ENCODE results near the gene ATG9B.
A peak's percentile ranks its signal among the peaks of the same experiment; 100 is the strongest.
"Not testable (repeated sequence)": the region's sequence is repeated elsewhere in the genome, so short reads cannot be mapped to it uniquely, and the experiment has no call there.

The ATG9B gene

GRCh38 chr7:151028131-151028947 is 4.0 kb upstream of the ATG9B start, which contains the start of gene ABCB8:
TSS of gene ABCB8 (plus strand) at chr7:151028450. CDS start at chr7:151028516, 66 bp downstream.
- TF ChIP-seq CTCF (IDR thresholded peaks at IDR 0.05; ENCODE audit: low read depth, low read length), result peak; percentile 28
- DNase-seq (ENCODE audit: low read depth in 2 of 2), result peak; percentile 100
- peak within 1 kb of the TSS; percentile 69 to 92 for H3K4me3 ChIP-seq (replicated peaks in 1 of 2; ENCODE audit: low read depth in 2 of 2, low read length in 2 of 2)

- H3K4me3 ChIP-seq (replicated peaks in 1 of 2; ENCODE audit: low read depth in 2 of 2, low read length in 2 of 2), result peak overlapping the region; percentile 45 to 46
- DNase-seq (ENCODE audit: low read depth in 2 of 2), result not testable (repeated sequence)
Measured at GRCh38 chr7:151027728-151028130, 3.4 kb upstream of the ATG9B start.

- DNase-seq (ENCODE audit: low read depth in 2 of 2), result not testable (repeated sequence)
Measured at GRCh38 chr7:151026771-151027727, 2.8 kb upstream of the ATG9B start.

GRCh38 chr7:151025924-151026671 is 1.8 kb upstream of the ATG9B start:
- peak in 1 of 2 donors; percentile 76 for DNase-seq (ENCODE audit: low read depth in 2 of 2)
- no peak for TF ChIP-seq CTCF (IDR thresholded peaks at IDR 0.05; ENCODE audit: low read depth, low read length)
- H3K4me3 ChIP-seq (replicated peaks in 1 of 2; ENCODE audit: low read depth in 2 of 2, low read length in 2 of 2), result no peak overlapping the region

More at GRCh38 chr7:151026771-151027727, 2.8 kb upstream of the ATG9B start:
- not testable (repeated sequence) for H3K4me3 ChIP-seq (replicated peaks in 1 of 2; ENCODE audit: low read depth in 2 of 2, low read length in 2 of 2)

- no peak for TF ChIP-seq CTCF (IDR thresholded peaks at IDR 0.05; ENCODE audit: low read depth, low read length)
- H3K4me3 ChIP-seq (replicated peaks in 1 of 2; ENCODE audit: low read depth in 2 of 2, low read length in 2 of 2), result no peak overlapping the region
- DNase-seq (ENCODE audit: low read depth in 2 of 2), result no peak
Measured at GRCh38 chr7:151023232-151023631, 1.1 kb downstream of the ATG9B start.

- no peak for TF ChIP-seq CTCF (IDR thresholded peaks at IDR 0.05; ENCODE audit: low read depth, low read length)
Measured at GRCh38 chr7:151020231-151020630, 4.1 kb downstream of the ATG9B start.

GRCh38 chr7:151019130-151019447 is 5.2 kb downstream of the ATG9B start:
- DNase-seq (ENCODE audit: low read depth in 2 of 2), result no peak
- peak overlapping the region in 1 of 2 donors; percentile 18 for H3K4me3 ChIP-seq (replicated peaks in 1 of 2; ENCODE audit: low read depth in 2 of 2, low read length in 2 of 2)
- TF ChIP-seq CTCF (IDR thresholded peaks at IDR 0.05; ENCODE audit: low read depth, low read length), result no peak

More at GRCh38 chr7:151020231-151020630, 4.1 kb downstream of the ATG9B start:
- H3K4me3 ChIP-seq (replicated peaks in 1 of 2; ENCODE audit: low read depth in 2 of 2, low read length in 2 of 2), result no peak overlapping the region
- no peak for DNase-seq (ENCODE audit: low read depth in 2 of 2)
